Peyer's patch (tissue), 4 donors: Measurements from ENCODE around the gene DOK6.

Source experiments
- POLR2A ChIP-seq, 2 donors: fragments of 450-650 bp; IDR thresholded peaks; one replicate each; pipeline ENCODE4 v1.5.1; 2017; ENCODE audit warnings: antibody characterized with exemption in 2 of 2, mild to moderate bottlenecking in 2 of 2, moderate library complexity in 2 of 2
- TF ChIP-seq, protein P1 (sequence below), 6 experiments: fragments of 450-650 bp in 4 of 6; fragments of 200-600 bp in 2 of 6; sonication (generic) in 1 of 6; IDR thresholded peaks; one replicate each; pipeline ENCODE4 v1.5.1; 2017 to 2019; ENCODE audit warnings: antibody characterized with exemption in 6 of 6, mild to moderate bottlenecking in 3 of 6, moderate library complexity in 1 of 6

DNA sequence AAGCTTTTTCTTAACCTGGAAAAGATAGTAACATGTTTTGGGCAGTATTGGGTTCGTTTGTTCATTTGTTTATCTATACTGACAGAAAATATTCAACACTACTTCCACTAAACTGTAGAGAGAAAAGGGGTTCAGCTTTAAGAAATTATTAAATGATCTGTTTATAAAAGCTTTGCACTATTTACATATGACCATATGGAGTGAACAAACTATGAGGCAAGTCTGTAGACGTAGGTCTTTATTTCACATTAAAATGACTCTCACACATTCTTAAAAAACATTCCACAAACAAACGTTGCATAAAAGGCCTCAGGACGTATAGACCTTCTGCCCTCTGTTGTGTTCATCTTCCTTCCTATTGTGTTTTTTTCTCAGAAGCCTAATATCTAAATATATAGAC, 452.4 kb downstream of the DOK6 start:
- TF ChIP-seq, protein P1, sequence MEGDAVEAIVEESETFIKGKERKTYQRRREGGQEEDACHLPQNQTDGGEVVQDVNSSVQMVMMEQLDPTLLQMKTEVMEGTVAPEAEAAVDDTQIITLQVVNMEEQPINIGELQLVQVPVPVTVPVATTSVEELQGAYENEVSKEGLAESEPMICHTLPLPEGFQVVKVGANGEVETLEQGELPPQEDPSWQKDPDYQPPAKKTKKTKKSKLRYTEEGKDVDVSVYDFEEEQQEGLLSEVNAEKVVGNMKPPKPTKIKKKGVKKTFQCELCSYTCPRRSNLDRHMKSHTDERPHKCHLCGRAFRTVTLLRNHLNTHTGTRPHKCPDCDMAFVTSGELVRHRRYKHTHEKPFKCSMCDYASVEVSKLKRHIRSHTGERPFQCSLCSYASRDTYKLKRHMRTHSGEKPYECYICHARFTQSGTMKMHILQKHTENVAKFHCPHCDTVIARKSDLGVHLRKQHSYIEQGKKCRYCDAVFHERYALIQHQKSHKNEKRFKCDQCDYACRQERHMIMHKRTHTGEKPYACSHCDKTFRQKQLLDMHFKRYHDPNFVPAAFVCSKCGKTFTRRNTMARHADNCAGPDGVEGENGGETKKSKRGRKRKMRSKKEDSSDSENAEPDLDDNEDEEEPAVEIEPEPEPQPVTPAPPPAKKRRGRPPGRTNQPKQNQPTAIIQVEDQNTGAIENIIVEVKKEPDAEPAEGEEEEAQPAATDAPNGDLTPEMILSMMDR (IDR thresholded peaks at IDR 0.05): no peak
- TF ChIP-seq POLR2A (IDR thresholded peaks at IDR 0.05): no peak
